Ecto neural progenitor cell (in vitro differentiated cells): Measurements from ENCODE around the gene ARHGAP22.

Experiments used
- DNase-seq: peaks from one replicate; pipeline ENCODE4 v3.0.0-alpha.2; 2018; ENCODE audit warnings: low spot score

Gene ARHGAP22

GRCh38 chr10:48418189-48418788 lies 186.6 kb downstream of the ARHGAP22 start:
- no peak for DNase-seq

GRCh38 chr10:48417374-48417773 lies 187.5 kb downstream of the ARHGAP22 start:
- no peak for DNase-seq

- no peak for DNase-seq
Measured at GRCh38 chr10:48416584-48417232, 188.2 kb downstream of the ARHGAP22 start.

GRCh38 chr10:48414778-48415177 lies 190.1 kb downstream of the ARHGAP22 start:
- no peak for DNase-seq

- no peak for DNase-seq
Measured at GRCh38 chr10:48414160-48414559, 190.7 kb downstream of the ARHGAP22 start.

GRCh38 chr10:48412933-48413332 lies 191.9 kb downstream of the ARHGAP22 start:
- DNase-seq = no peak

GRCh38 chr10:48412081-48412480 lies 192.8 kb downstream of the ARHGAP22 start:
- DNase-seq = no peak

- no peak for DNase-seq
Measured at GRCh38 chr10:48411510-48411909, 193.4 kb downstream of the ARHGAP22 start.

GRCh38 chr10:48410503-48410902 lies 194.4 kb downstream of the ARHGAP22 start:
- DNase-seq = no peak

- DNase-seq = no peak
Measured at GRCh38 chr10:48406658-48407057, 198.2 kb downstream of the ARHGAP22 start.

GRCh38 chr10:48406204-48406603 lies 198.7 kb downstream of the ARHGAP22 start:
- no peak for DNase-seq

GRCh38 chr10:48404646-48405045 lies 200.2 kb downstream of the ARHGAP22 start:
- no peak for DNase-seq

- DNase-seq = no peak
Measured at GRCh38 chr10:48400850-48401220, 204.0 kb downstream of the ARHGAP22 start.

- DNase-seq = no peak
Measured at GRCh38 chr10:48400129-48400849, 204.6 kb downstream of the ARHGAP22 start.

- DNase-seq = no peak
Measured at GRCh38 chr10:48399551-48399950, 205.3 kb downstream of the ARHGAP22 start.

- DNase-seq = no peak
Measured at GRCh38 chr10:48399056-48399541, 205.8 kb downstream of the ARHGAP22 start.

GRCh38 chr10:48398261-48398660 lies 206.6 kb downstream of the ARHGAP22 start:
- no peak for DNase-seq
